ENCODE measurements around the gene MCTP2.

MCTP2 gene

DNA sequence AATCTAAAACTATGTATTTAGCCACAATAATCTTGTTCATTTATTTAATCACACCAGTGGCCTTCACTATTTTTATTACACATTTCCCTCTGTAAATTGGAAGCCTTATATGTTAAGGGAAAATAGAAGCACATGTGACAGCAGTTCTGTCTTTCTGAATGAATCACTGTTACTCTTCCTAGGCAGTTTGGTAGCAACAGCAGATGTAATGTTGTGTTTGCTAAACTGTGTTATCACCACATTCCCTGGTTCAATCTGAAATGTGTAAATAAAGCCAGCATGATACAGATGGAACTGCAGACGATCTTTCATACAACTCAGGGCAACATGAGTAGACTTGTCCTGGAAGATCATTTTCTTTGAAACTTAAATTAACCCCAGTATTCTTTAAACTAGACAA is 220.1 kb downstream of the MCTP2 start:
- H3F3A ChIP-seq (ENCODE audit: insufficient read depth): no peaks in the 10 kb centered on the region
- H3K4me3 ChIP-seq (ENCODE audit: insufficient read depth, low read length, poor library complexity, severe bottlenecking): no peak overlapping the region
- no peak overlapping the region for H3K4me2 ChIP-seq (ENCODE audit: low read depth, low read length, poor library complexity, severe bottlenecking)
- H3K9me2 ChIP-seq (replicated peaks; ENCODE audit: insufficient read depth, low read length): no peaks in the 10 kb centered on the region
- no peaks in the 10 kb centered on the region for H3K27me3 ChIP-seq (ENCODE audit: low read length)
- peaks cover 3% of the 10 kb centered on the region; the same call in 1 of the 2 replicates for H3K36me3 ChIP-seq (ENCODE audit: low read length)
- no peak overlapping the region for H3K9ac ChIP-seq (ENCODE audit: low read length)
- no peaks in the 10 kb centered on the region for H3K79me2 ChIP-seq (ENCODE audit: insufficient read depth, low read length)
- no peak overlapping the region for H2AFZ ChIP-seq (ENCODE audit: low read depth, low read length, severe bottlenecking)
- no peaks in the 10 kb centered on the region for H4K20me1 ChIP-seq (ENCODE audit: low read depth, low read length)
- TF ChIP-seq EZH2phosphoT487 (conservative IDR thresholded peaks at IDR 0.05; ENCODE audit: low read length): no peak
- no peak for TF ChIP-seq CTCF (IDR thresholded peaks at IDR 0.05; ENCODE audit: insufficient read depth, low read length, poor library complexity, severe bottlenecking)
- no peak overlapping the region for H3K27ac ChIP-seq (ENCODE audit: low read depth, low read length)
- H3K9me3 ChIP-seq (ENCODE audit: insufficient read depth, low read length): no peaks in the 10 kb centered on the region

- H4K20me1 ChIP-seq (ENCODE audit: low read depth, low read length): no peaks in the 10 kb centered on the region
- peaks cover 8% of the 10 kb centered on the region; the same call in 1 of the 2 replicates for H3K36me3 ChIP-seq (ENCODE audit: low read length)
Observed at GRCh38 chr15:94453227-94453988, 222.0 kb downstream of the MCTP2 start.

GRCh38 chr15:94455297-94455696 is 223.9 kb downstream of the MCTP2 start:
- Histone ChIP-seq H3K27ac (ENCODE audit: low read depth, low read length) (no peak overlapping the region), H3F3A (ENCODE audit: insufficient read depth) (no peaks in the 10 kb centered on the region), H2AFZ (ENCODE audit: low read depth, low read length, severe bottlenecking) (no peak overlapping the region), H3K4me2 (ENCODE audit: low read depth, low read length, poor library complexity, severe bottlenecking) (no peak overlapping the region), H3K36me3 (ENCODE audit: low read length) (peaks cover 15% of the 10 kb centered on the region), H3K79me2 (ENCODE audit: insufficient read depth, low read length) (no peaks in the 10 kb centered on the region), H3K27me3 (ENCODE audit: low read length) (no peaks in the 10 kb centered on the region), H3K9me3 (ENCODE audit: insufficient read depth, low read length) (no peaks in the 10 kb centered on the region), H3K9ac (ENCODE audit: low read length) (no peak overlapping the region), H3K9me2 (replicated peaks; ENCODE audit: insufficient read depth, low read length) (no peaks in the 10 kb centered on the region), H4K20me1 (ENCODE audit: low read depth, low read length) (no peaks in the 10 kb centered on the region), H3K4me3 (ENCODE audit: insufficient read depth, low read length, poor library complexity, severe bottlenecking) (no peak overlapping the region)
- TF ChIP-seq EZH2phosphoT487 (conservative IDR thresholded peaks at IDR 0.05; ENCODE audit: low read length) (no peak), CTCF (IDR thresholded peaks at IDR 0.05; ENCODE audit: insufficient read depth, low read length, poor library complexity, severe bottlenecking) (no peak)

More at GRCh38 chr15:94453227-94453988, 222.0 kb downstream of the MCTP2 start:
- no peak overlapping the region for H3K4me2 ChIP-seq (ENCODE audit: low read depth, low read length, poor library complexity, severe bottlenecking)
- H3K9ac ChIP-seq (ENCODE audit: low read length): no peak overlapping the region
- H2AFZ ChIP-seq (ENCODE audit: low read depth, low read length, severe bottlenecking): no peak overlapping the region
- no peak overlapping the region for H3K4me3 ChIP-seq (ENCODE audit: insufficient read depth, low read length, poor library complexity, severe bottlenecking)
- no peak overlapping the region for H3K27ac ChIP-seq (ENCODE audit: low read depth, low read length)
- H3K79me2 ChIP-seq (ENCODE audit: insufficient read depth, low read length): no peaks in the 10 kb centered on the region
- H3K9me2 ChIP-seq (replicated peaks; ENCODE audit: insufficient read depth, low read length): no peaks in the 10 kb centered on the region
- no peaks in the 10 kb centered on the region for H3K27me3 ChIP-seq (ENCODE audit: low read length)
- TF ChIP-seq CTCF (IDR thresholded peaks at IDR 0.05; ENCODE audit: insufficient read depth, low read length, poor library complexity, severe bottlenecking): no peak
- no peak for TF ChIP-seq EZH2phosphoT487 (conservative IDR thresholded peaks at IDR 0.05; ENCODE audit: low read length)
- H3F3A ChIP-seq (ENCODE audit: insufficient read depth): no peaks in the 10 kb centered on the region
- no peaks in the 10 kb centered on the region for H3K9me3 ChIP-seq (ENCODE audit: insufficient read depth, low read length)
